A673 (cell line): ENCODE measurements around the gene LACTBL1.

Experiments used
- EZH2 ChIP-seq: fragments of 200-600 bp; sonication (generic); IDR thresholded peaks from 2 replicates; pipeline ENCODE4 v1.6.1; 2017; ENCODE audit warnings: borderline replicate concordance, low read depth, mild to moderate bottlenecking, mixed read lengths, antibody characterized with exemption, low read length; ENCODE audit not compliant: poor library complexity, severe bottlenecking
- TF ChIP-seq, protein P1 (sequence below): fragments of 300-800, 200-600 bp; sonication (generic); conservative IDR thresholded peaks from 2 replicates; pipeline ENCODE4 v1.5.1; 2017; ENCODE audit warnings: low read depth, mild to moderate bottlenecking, antibody characterized with exemption, low read length, moderate library complexity, mixed read lengths

DNA sequence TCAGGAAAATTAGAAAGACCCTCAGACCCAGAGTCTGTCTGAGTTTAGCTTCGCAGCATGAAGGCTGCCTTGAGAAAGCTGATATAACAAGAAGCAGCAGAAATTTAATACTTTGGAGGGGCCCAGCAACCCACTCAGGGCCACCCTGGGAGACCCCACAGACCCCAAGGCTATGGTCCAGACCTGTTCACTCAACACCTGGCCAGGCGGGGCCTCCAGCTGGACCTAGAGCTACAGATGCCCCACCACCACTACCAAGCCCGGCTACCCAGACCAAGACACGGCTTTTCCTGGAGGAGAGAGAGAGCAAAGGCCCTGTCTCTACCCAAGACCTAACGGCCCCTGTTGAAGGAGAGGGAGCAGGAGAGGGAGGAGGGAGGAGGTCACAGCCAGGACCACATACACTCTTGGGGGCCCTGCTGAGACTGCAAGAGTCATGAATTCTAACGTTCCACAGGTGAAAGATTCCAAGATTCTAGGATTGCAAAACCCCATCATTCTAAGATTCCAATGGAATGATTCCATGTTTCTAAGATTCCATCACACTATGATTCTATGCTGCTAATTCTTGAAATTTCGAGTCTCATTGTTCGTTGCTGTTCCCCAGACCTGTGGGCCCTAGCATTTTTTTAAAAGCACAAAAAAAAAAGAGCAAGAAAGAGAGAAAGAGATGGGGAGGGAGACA lies 53.2 kb downstream of the LACTBL1 start:
- TF ChIP-seq, protein P1, sequence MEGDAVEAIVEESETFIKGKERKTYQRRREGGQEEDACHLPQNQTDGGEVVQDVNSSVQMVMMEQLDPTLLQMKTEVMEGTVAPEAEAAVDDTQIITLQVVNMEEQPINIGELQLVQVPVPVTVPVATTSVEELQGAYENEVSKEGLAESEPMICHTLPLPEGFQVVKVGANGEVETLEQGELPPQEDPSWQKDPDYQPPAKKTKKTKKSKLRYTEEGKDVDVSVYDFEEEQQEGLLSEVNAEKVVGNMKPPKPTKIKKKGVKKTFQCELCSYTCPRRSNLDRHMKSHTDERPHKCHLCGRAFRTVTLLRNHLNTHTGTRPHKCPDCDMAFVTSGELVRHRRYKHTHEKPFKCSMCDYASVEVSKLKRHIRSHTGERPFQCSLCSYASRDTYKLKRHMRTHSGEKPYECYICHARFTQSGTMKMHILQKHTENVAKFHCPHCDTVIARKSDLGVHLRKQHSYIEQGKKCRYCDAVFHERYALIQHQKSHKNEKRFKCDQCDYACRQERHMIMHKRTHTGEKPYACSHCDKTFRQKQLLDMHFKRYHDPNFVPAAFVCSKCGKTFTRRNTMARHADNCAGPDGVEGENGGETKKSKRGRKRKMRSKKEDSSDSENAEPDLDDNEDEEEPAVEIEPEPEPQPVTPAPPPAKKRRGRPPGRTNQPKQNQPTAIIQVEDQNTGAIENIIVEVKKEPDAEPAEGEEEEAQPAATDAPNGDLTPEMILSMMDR = no peak
- no peak for TF ChIP-seq EZH2
